ENCODE results near the gene DHRS9.

- no peak for TF ChIP-seq CTCF (IDR thresholded peaks at IDR 0.05)
- TF ChIP-seq POLR2A (IDR thresholded peaks at IDR 0.05) = no peak
Measured at GRCh38 chr2:169118060-169118459, 48.7 kb downstream of the DHRS9 start.

Measured in uterus (tissue), 2 donors.